SK-N-SH (cell line): ENCODE measurements around the gene ANLN. TPM values are rescaled to one million over a fixed set of nuclear protein-coding genes. Genes with fewer than 3 reads are reported as not detected.

Experiments used
- CTCF ChIA-PET: fragments of 300-600, 350-600 bp; formaldehyde crosslinking; extraction: SDS; loops from one replicate; lab custom pipeline; 2021; lab: Yijun Ruan, JAX
- POLR2A ChIA-PET: fragments of 350-600 bp; sonication (Branson Sonifier 250); formaldehyde crosslinking; extraction: SDS; loops from one replicate; lab custom pipeline; 2020; ENCODE audit warnings: antibody characterized with exemption, inconsistent platforms; lab: Yijun Ruan, JAX
- DNase-seq: peaks from one replicate; pipeline ENCODE4 v3.0.0; 2012
- H2AFZ ChIP-seq: fragments of 200-600 bp; sonication (generic); 2 replicates; pipeline ENCODE4 v1.8.1; 2016; ENCODE audit warnings: antibody characterized with exemption, mild to moderate bottlenecking, low read depth
- H3F3A ChIP-seq: fragments of 200-600 bp; sonication (generic); replicated peaks from 2 replicates; pipeline ENCODE3; 2016; ENCODE audit warnings: antibody characterized with exemption, mild to moderate bottlenecking; ENCODE audit not compliant: insufficient read depth
- H3K27ac ChIP-seq, 2 experiments: fragments of 200-500 bp in 1 of 2; fragments of 200-600 bp in 1 of 2; sonication (Bioruptor generic) in 1 of 2; sonication (generic), shearing (Covaris generic) in 1 of 2; 2 replicates each; pipeline versions ENCODE4 v1.5.1 to v1.6.1; 2014 to 2016; ENCODE audit warnings: low read depth in 2 of 2, inconsistent platforms in 1 of 2, low read length in 1 of 2, mild to moderate bottlenecking in 1 of 2, mixed read lengths in 1 of 2
- H3K27me3 ChIP-seq: fragments of 200-600 bp; sonication (generic), shearing (Covaris generic); 2 replicates; pipeline ENCODE4 v1.6.1; 2016; ENCODE audit warnings: mixed run types; ENCODE audit not compliant: insufficient read depth
- H3K36me3 ChIP-seq, 2 experiments: fragments of 200-500 bp in 1 of 2; fragments of 200-600 bp in 1 of 2; sonication (Bioruptor generic) in 1 of 2; sonication (generic) in 1 of 2; replicated peaks in 1 of 2; 2 replicates each; pipeline versions ENCODE3 to v1.5.1; 2014 to 2016; ENCODE audit warnings: low read length in 1 of 2, mild to moderate bottlenecking in 1 of 2; ENCODE audit not compliant: insufficient read depth in 2 of 2, control insufficient read depth in 1 of 2
- H3K4me1 ChIP-seq, 2 experiments: fragments of 200-500 bp in 1 of 2; fragments of 200-600 bp in 1 of 2; sonication (Bioruptor generic) in 1 of 2; sonication (generic), shearing (Covaris generic) in 1 of 2; 2 replicates each; pipeline versions ENCODE4 v1.5.1 to v1.6.1; 2014 to 2016; ENCODE audit warnings: low read depth in 1 of 2, low read length in 1 of 2, mixed run types in 1 of 2; ENCODE audit not compliant: insufficient read depth in 2 of 2, control insufficient read depth in 1 of 2
- H3K4me2 ChIP-seq: fragments of 200-600 bp; sonication (generic), shearing (Covaris generic); 2 replicates; pipeline ENCODE4 v1.6.1; 2017; ENCODE audit warnings: mixed run types
- H3K4me3 ChIP-seq, 2 experiments: fragments of 200-500 bp in 1 of 2; fragments of 200-600 bp in 1 of 2; sonication (Bioruptor generic) in 1 of 2; sonication (generic), shearing (Covaris generic) in 1 of 2; 2 replicates each; pipeline versions ENCODE4 v1.5.1 to v1.8.1; 2014 to 2016; ENCODE audit warnings: low read depth in 2 of 2, inconsistent platforms in 1 of 2, low read length in 1 of 2, mild to moderate bottlenecking in 1 of 2, mixed read lengths in 1 of 2, moderate library complexity in 1 of 2
- H3K79me2 ChIP-seq: fragments of 200-600 bp; sonication (generic); 2 replicates; pipeline ENCODE4 v1.8.1; 2017; ENCODE audit warnings: mild to moderate bottlenecking; ENCODE audit not compliant: insufficient read depth
- H3K9ac ChIP-seq: fragments of 200-600 bp; sonication (generic); 2 replicates; pipeline ENCODE4 v1.6.1; 2017; ENCODE audit warnings: mixed run types
- H3K9me2 ChIP-seq: fragments of 200-600 bp; sonication (generic); 2 replicates; pipeline ENCODE4 v1.6.1; 2017; ENCODE audit warnings: mixed run types
- H3K9me3 ChIP-seq: fragments of 200-600 bp; sonication (generic); 2 replicates; pipeline ENCODE4 v1.6.1; 2017; ENCODE audit warnings: mixed run types, mild to moderate bottlenecking, moderate library complexity
- H4K20me1 ChIP-seq: fragments of 200-600 bp; sonication (generic); 2 replicates; pipeline ENCODE4 v1.6.1; 2017; ENCODE audit warnings: mild to moderate bottlenecking, mixed run types; ENCODE audit not compliant: insufficient read depth
- CHD2 ChIP-seq: fragments of 150-350 bp; IDR thresholded peaks from 2 replicates; pipeline ENCODE4 v1.6.1; 2018; ENCODE audit warnings: low read length; ENCODE audit not compliant: partially characterized antibody
- EZH2phosphoT487 ChIP-seq: fragments of 200-600 bp; sonication (generic); IDR thresholded peaks from 2 replicates; pipeline ENCODE4 v1.6.1; 2017; ENCODE audit warnings: low read depth, mixed run types, mild to moderate bottlenecking, antibody characterized with exemption, moderate library complexity, borderline replicate concordance
- FOSL2 ChIP-seq: IDR thresholded peaks from 2 replicates; pipeline ENCODE4 v1.4.0; 2012; ENCODE audit warnings: low read depth, mild to moderate bottlenecking, moderate library complexity, borderline replicate concordance
- FOXJ3 ChIP-seq: sonication (generic); formaldehyde crosslinking; IDR thresholded peaks from 2 replicates; pipeline ENCODE4 v1.5.1; 2020; ENCODE audit warnings: mild to moderate bottlenecking, missing genetic modification reagents
- GATA2 ChIP-seq: sonication (generic); formaldehyde crosslinking; IDR thresholded peaks from 2 replicates; pipeline ENCODE4 v1.5.0; 2020; ENCODE audit warnings: mild to moderate bottlenecking, missing genetic modification reagents
- IRF3 ChIP-seq: fragments of 150-350 bp; IDR thresholded peaks from 2 replicates; pipeline ENCODE4 v1.6.1; 2016; ENCODE audit warnings: mild to moderate bottlenecking, low read depth, low read length
- JUND ChIP-seq: IDR thresholded peaks from 2 replicates; pipeline ENCODE4 v1.4.0; 2012
- MAX ChIP-seq: IDR thresholded peaks from 2 replicates; pipeline ENCODE4 v1.4.0; 2012; ENCODE audit warnings: low read depth
- MXI1 ChIP-seq: IDR thresholded peaks from 2 replicates; pipeline ENCODE4 v1.6.1; 2012; ENCODE audit warnings: mild to moderate bottlenecking, low read depth, low read length, improper control_type of control experiment
- POLR2AphosphoS5 ChIP-seq: IDR thresholded peaks from 2 replicates; pipeline ENCODE4 v1.6.1; 2012; ENCODE audit warnings: low read depth, low read length
- SMC3 ChIP-seq: IDR thresholded peaks from 2 replicates; pipeline ENCODE4 v1.6.1; 2012; ENCODE audit warnings: low read depth, low read length, improper control_type of control experiment
- TAF1 ChIP-seq: IDR thresholded peaks from 2 replicates; pipeline ENCODE4 v1.6.1; 2012; ENCODE audit warnings: low read depth, mild to moderate bottlenecking, low read length, moderate library complexity, borderline replicate concordance
- TCF12 ChIP-seq: IDR thresholded peaks from 2 replicates; pipeline ENCODE4 v1.4.0; 2012
- USF2 ChIP-seq: fragments of 150-350 bp; IDR thresholded peaks from 2 replicates; pipeline ENCODE4 v1.6.1; 2017; ENCODE audit warnings: antibody characterized with exemption, low read length, low read depth, borderline replicate concordance
- YY1 ChIP-seq: IDR thresholded peaks from 2 replicates; pipeline ENCODE4 v1.4.0; 2012; ENCODE audit warnings: low read depth, mild to moderate bottlenecking
- WGBS: methylation state at CpG from one replicate; pipeline ENCODE4 v1.1.6; 2017; ENCODE audit warnings: low lambda C conversion rate; 5-methylcytosine and 5-hydroxymethylcytosine counted together
- polyA plus RNA-seq, 3 experiments: library from polyadenylated mRNA; depleted of rRNA; stranded (reverse); fragments of >200 nt; gene quantifications; 2 replicates each; pipeline ENCODE4 v1.2.3, GENCODE V29; 2012

Gene ANLN
- polyA plus RNA-seq, 1 of the 3 experiments (the other 2 are of a cell fraction) = 17.1 TPM

GRCh38 chr7:36395171-36395894 lies 5.7 kb downstream of the ANLN start:
- no peak for DNase-seq
- Histone ChIP-seq H2AFZ (no peak overlapping the region), H3K4me2 (no peak overlapping the region), H3K27ac (peak overlapping the region in 1 of 2 experiments; percentile 38; a peak in 1 of 4 replicates), H3K4me1 (peaks cover 25 to 34% of the 10 kb centered on the region in 2 experiments), H4K20me1 (peaks cover 31% of the 10 kb centered on the region; the same call in 1 of the 2 replicates), H3K9me2 (no peaks in the 10 kb centered on the region), H3K9ac (no peak overlapping the region), H3K9me3 (no peaks in the 10 kb centered on the region), H3K27me3 (no peaks in the 10 kb centered on the region), H3K36me3 (peaks cover 24 to 40% of the 10 kb centered on the region in 2 experiments), H3K4me3 (no peak overlapping the region; a peak in 1 of 4 replicates), H3F3A (peaks cover 29% of the 10 kb centered on the region), H3K79me2 (peaks cover 100% of the 10 kb centered on the region)
- TF ChIP-seq MXI1 (no peak), TCF12 (no peak)
- ChIA-PET POLR2A (no interaction called here), CTCF (no interaction called here)
- WGBS = 100% methylated on average over 1 of the region's 1 CpG

- H3K27me3 ChIP-seq = no peaks in the 10 kb centered on the region
- peaks cover 100% of the 10 kb centered on the region for H3K79me2 ChIP-seq
- peak overlapping the region in 1 of 2 experiments; percentile 38; a peak in 1 of 4 replicates for H3K27ac ChIP-seq
- peaks cover 24 to 39% of the 10 kb centered on the region in 2 experiments for H3K4me1 ChIP-seq
- no peak overlapping the region for H3K9ac ChIP-seq
- no peak overlapping the region; the same call in 1 of the 2 replicates for H3K4me2 ChIP-seq
- peaks cover 24 to 40% of the 10 kb centered on the region in 2 experiments for H3K36me3 ChIP-seq
- TF ChIP-seq EZH2phosphoT487 = no peak
- no peak for TF ChIP-seq IRF3
- TF ChIP-seq GATA2 = no peak
- TF ChIP-seq MAX = no peak
- TF ChIP-seq JUND = peak; percentile 52
- no peak for TF ChIP-seq POLR2AphosphoS5
- peak; percentile 59; the same call in 1 of the 2 replicates for TF ChIP-seq YY1
- TF ChIP-seq TAF1 = no peak
- TF ChIP-seq SMC3 = no peak
- TF ChIP-seq CHD2 = no peak
- TF ChIP-seq FOXJ3 (CRISPR knock-in tag) = no peak
- peak; percentile 52; the same call in 1 of the 2 replicates for TF ChIP-seq FOSL2
- no peak for TF ChIP-seq USF2
- H3K9me2 ChIP-seq = no peaks in the 10 kb centered on the region
- peaks cover 31% of the 10 kb centered on the region; the same call in 1 of the 2 replicates for H4K20me1 ChIP-seq
- POLR2A ChIA-PET = no interaction called here
- no peaks in the 10 kb centered on the region for H3K9me3 ChIP-seq
- no peak overlapping the region for H3K4me3 ChIP-seq
- CTCF ChIA-PET = no interaction called here
- WGBS = 82% methylated on average over 4 of the region's 4 CpGs
- no peak for DNase-seq
- peak overlapping the region; percentile 23 for H2AFZ ChIP-seq
- H3F3A ChIP-seq = peaks cover 31% of the 10 kb centered on the region
These were observed 6.5 kb downstream of the ANLN start for GRCh38 chr7:36396150-36396549.
